H1 (cell line): ENCODE data around the gene PFKFB3. TPM values are rescaled to one million over a fixed set of nuclear protein-coding genes. Genes with fewer than 3 reads are reported as not detected.

ENCODE experiments used
- CTCF ChIA-PET: fragments of 300-600 bp; sonication (Branson Sonifier 250); formaldehyde crosslinking; loops from one replicate; lab custom pipeline; 2021; ENCODE audit not compliant: partially characterized antibody; lab: Charles Lee
- POLR2A ChIA-PET: fragments of 300-600 bp; sonication (Branson Sonifier 250); formaldehyde crosslinking; loops from one replicate; lab custom pipeline; 2021; ENCODE audit warnings: inconsistent platforms; ENCODE audit not compliant: partially characterized antibody; lab: Charles Lee
- DNase-seq, 2 experiments: peaks; one replicate each; pipeline versions ENCODE4 v3.0.0 to v3.0.0-alpha.2; 2010 to 2022; ENCODE audit warnings: low spot score in 2 of 2, low read depth in 1 of 2, mixed read lengths in 1 of 2
- FAIRE-seq: peaks from 2 replicates; lab custom pipeline; 2011; peaks lifted over from hg19 to GRCh38; lab: Jason Lieb, UNC
- H2AFZ ChIP-seq: 2 replicates; pipeline ENCODE4 v1.8.1; 2012; ENCODE audit warnings: low read length, inconsistent platforms
- H2AK5ac ChIP-seq: 2 replicates; pipeline ENCODE4 v1.6.1; 2013; ENCODE audit warnings: low read depth, low read length
- H2BK120ac ChIP-seq: replicated peaks from 2 replicates; pipeline ENCODE3; 2013; ENCODE audit warnings: low read depth, low read length, inconsistent platforms
- H2BK12ac ChIP-seq: 2 replicates; pipeline ENCODE4 v1.6.1; 2013; ENCODE audit warnings: low read depth, low read length
- H2BK15ac ChIP-seq: 2 replicates; pipeline ENCODE4 v1.6.1; 2013; ENCODE audit warnings: low read length
- H2BK20ac ChIP-seq: 2 replicates; pipeline ENCODE4 v1.6.1; 2013; ENCODE audit warnings: low read length
- H2BK5ac ChIP-seq: 2 replicates; pipeline ENCODE4 v1.6.1; 2013; ENCODE audit warnings: low read depth, low read length
- H3K14ac ChIP-seq: 2 replicates; pipeline ENCODE4 v1.6.1; 2013; ENCODE audit warnings: inconsistent platforms; ENCODE audit not compliant: insufficient read length
- H3K18ac ChIP-seq: 2 replicates; pipeline ENCODE4 v1.6.1; 2013; ENCODE audit warnings: low read length; ENCODE audit errors: extremely low read depth
- H3K23ac ChIP-seq: 2 replicates; pipeline ENCODE4 v1.6.1; 2013; ENCODE audit warnings: inconsistent platforms; ENCODE audit not compliant: insufficient read length
- H3K23me2 ChIP-seq: 2 replicates; pipeline ENCODE4 v1.6.1; 2013; ENCODE audit warnings: low read depth, low read length
- H3K27ac ChIP-seq: 2 replicates; pipeline ENCODE4 v1.6.1; 2011; ENCODE audit warnings: low read depth, low read length, inconsistent platforms
- H3K27me3 ChIP-seq, 4 experiments: replicated peaks in 1 of 4; 1 replicate in 1 of 4; 2 replicates in 3 of 4; pipeline versions ENCODE4 v1.6.1 to v1.8.1; 2011 to 2013; ENCODE audit warnings: low read length in 3 of 4, mild to moderate bottlenecking in 3 of 4, inconsistent platforms in 2 of 4, mixed read lengths in 2 of 4, moderate library complexity in 1 of 4; ENCODE audit not compliant: control insufficient read depth in 3 of 4, insufficient read depth in 3 of 4; ENCODE audit errors: extremely low read depth in 1 of 4
- H3K36me3 ChIP-seq, 4 experiments: 2 replicates each; pipeline versions ENCODE4 v1.6.1 to v1.8.1; 2011 to 2013; ENCODE audit warnings: mild to moderate bottlenecking in 4 of 4, low read length in 3 of 4, moderate library complexity in 2 of 4, control low read depth in 1 of 4, inconsistent platforms in 1 of 4; ENCODE audit not compliant: insufficient read depth in 4 of 4, control insufficient read depth in 2 of 4
- H3K4ac ChIP-seq: replicated peaks from 2 replicates; pipeline ENCODE3; 2013; ENCODE audit warnings: low read length, low read depth, mixed read lengths, inconsistent platforms; ENCODE audit not compliant: insufficient read length
- H3K4me1 ChIP-seq, 4 experiments: replicated peaks in 1 of 4; 1 replicate in 1 of 4; 2 replicates in 3 of 4; pipeline versions ENCODE4 v1.6.1 to v1.8.1; 2011 to 2013; ENCODE audit warnings: low read length in 3 of 4, inconsistent platforms in 2 of 4, mixed read lengths in 1 of 4; ENCODE audit not compliant: insufficient read depth in 4 of 4, control insufficient read depth in 3 of 4
- H3K4me2 ChIP-seq, 2 experiments: 2 replicates each; pipeline versions ENCODE4 v1.6.1 to v1.8.1; 2011 to 2013; ENCODE audit warnings: low read depth in 2 of 2, low read length in 2 of 2, control low read depth in 1 of 2, inconsistent platforms in 1 of 2, mild to moderate bottlenecking in 1 of 2; ENCODE audit not compliant: insufficient read depth in 1 of 2
- H3K4me3 ChIP-seq, 4 experiments: fragments of 200-600, 300-600 bp in 1 of 4; sonication (generic), shearing (Covaris generic), sonication (Bioruptor Twin) in 1 of 4; 2 replicates each; pipeline versions ENCODE4 v1.5.1 to v1.8.1; 2011 to 2016; ENCODE audit warnings: low read length in 4 of 4, low read depth in 3 of 4, control low read depth in 2 of 4, inconsistent platforms in 2 of 4, mild to moderate bottlenecking in 2 of 4, mixed read lengths in 1 of 4, moderate library complexity in 1 of 4; ENCODE audit not compliant: insufficient read depth in 2 of 4; ENCODE audit errors: extremely low read depth in 1 of 4
- H3K56ac ChIP-seq: replicated peaks from 2 replicates; pipeline ENCODE3; 2013; ENCODE audit warnings: low read depth, mild to moderate bottlenecking, mixed read lengths, low read length, inconsistent platforms; ENCODE audit not compliant: insufficient read length
- H3K79me1 ChIP-seq: 2 replicates; pipeline ENCODE4 v1.6.1; 2013; ENCODE audit warnings: low read depth, low read length, control low read depth
- H3K79me2 ChIP-seq, 2 experiments: 2 replicates each; pipeline versions ENCODE4 v1.6.1 to v1.8.1; 2012 to 2013; ENCODE audit warnings: low read length in 2 of 2, mild to moderate bottlenecking in 2 of 2, inconsistent platforms in 1 of 2; ENCODE audit not compliant: insufficient read depth in 2 of 2, control insufficient read depth in 1 of 2
- H3K9ac ChIP-seq, 4 experiments: replicated peaks in 1 of 4; 1 replicate in 1 of 4; 2 replicates in 3 of 4; pipeline versions ENCODE4 v1.6.1 to v1.8.1; 2011 to 2013; ENCODE audit warnings: low read depth in 3 of 4, low read length in 3 of 4, control low read depth in 2 of 4, mild to moderate bottlenecking in 2 of 4, moderate library complexity in 2 of 4, inconsistent platforms in 1 of 4; ENCODE audit errors: extremely low read depth in 1 of 4
- H3K9me3 ChIP-seq, 2 experiments: 2 replicates each; pipeline versions ENCODE4 v1.6.1 to v1.8.1; 2012 to 2013; ENCODE audit warnings: mild to moderate bottlenecking in 2 of 2, moderate library complexity in 2 of 2, control low read depth in 1 of 2, inconsistent platforms in 1 of 2, low read depth in 1 of 2, low read length in 1 of 2, mixed read lengths in 1 of 2; ENCODE audit not compliant: insufficient read depth in 2 of 2
- H4K20me1 ChIP-seq, 2 experiments: replicated peaks in 1 of 2; 2 replicates each; pipeline versions ENCODE3 to v1.8.1; 2011 to 2013; ENCODE audit warnings: inconsistent platforms in 2 of 2, low read length in 2 of 2, mild to moderate bottlenecking in 1 of 2; ENCODE audit not compliant: insufficient read depth in 2 of 2, control insufficient read depth in 1 of 2
- H4K5ac ChIP-seq: 2 replicates; pipeline ENCODE4 v1.6.1; 2013; ENCODE audit warnings: low read length, low read depth, mixed read lengths, inconsistent platforms; ENCODE audit not compliant: insufficient read length
- H4K8ac ChIP-seq: 2 replicates; pipeline ENCODE4 v1.8.0; 2013; ENCODE audit warnings: mild to moderate bottlenecking, moderate library complexity, low read length, inconsistent platforms; ENCODE audit not compliant: insufficient read depth; ENCODE audit errors: extremely low read depth
- H4K91ac ChIP-seq: replicated peaks from 2 replicates; pipeline ENCODE3; 2013; ENCODE audit warnings: low read length, mixed read lengths, inconsistent platforms; ENCODE audit not compliant: insufficient read length
- BRCA1 ChIP-seq: IDR thresholded peaks from 2 replicates; pipeline ENCODE4 v1.6.1; 2012; ENCODE audit warnings: low read depth, low read length, improper control_type of control experiment
- CHD2 ChIP-seq: IDR thresholded peaks from 2 replicates; pipeline ENCODE4 v1.6.1; 2012; ENCODE audit warnings: low read length, improper control_type of control experiment
- CREB1 ChIP-seq: IDR thresholded peaks from 2 replicates; pipeline ENCODE4 v1.6.1; 2012; ENCODE audit warnings: inconsistent platforms
- EP300 ChIP-seq, 2 experiments: IDR thresholded peaks; 1 replicate in 1 of 2; 2 replicates in 1 of 2; pipeline ENCODE4 v1.6.1; 2011 to 2012; ENCODE audit warnings: low read depth in 2 of 2, low read length in 2 of 2, mild to moderate bottlenecking in 2 of 2, borderline replicate concordance in 1 of 2, inconsistent platforms in 1 of 2, moderate library complexity in 1 of 2
- GABPA ChIP-seq: IDR thresholded peaks from 2 replicates; pipeline ENCODE4 v1.6.1; 2011; ENCODE audit warnings: mild to moderate bottlenecking, low read length, moderate library complexity, borderline replicate concordance; ENCODE audit not compliant: insufficient read depth
- GTF2F1 ChIP-seq: IDR thresholded peaks from 2 replicates; pipeline ENCODE4 v1.6.1; 2012; ENCODE audit warnings: low read depth, low read length, improper control_type of control experiment, borderline replicate concordance
- NRF1 ChIP-seq: IDR thresholded peaks from 2 replicates; pipeline ENCODE4 v1.6.1; 2011; ENCODE audit warnings: mild to moderate bottlenecking, low read depth, low read length, improper control_type of control experiment
- POLR2AphosphoS5 ChIP-seq: IDR thresholded peaks from 2 replicates; pipeline ENCODE4 v1.6.1; 2011; ENCODE audit warnings: low read depth, low read length
- RAD21 ChIP-seq, 2 experiments: IDR thresholded peaks in 1 of 2; conservative IDR thresholded peaks in 1 of 2; 2 replicates each; pipeline ENCODE4 v1.6.1; 2011; ENCODE audit warnings: low read depth in 2 of 2, low read length in 2 of 2, improper control_type of control experiment in 1 of 2, inconsistent platforms in 1 of 2, mild to moderate bottlenecking in 1 of 2, moderate library complexity in 1 of 2
- SRF ChIP-seq: IDR thresholded peaks from 2 replicates; pipeline ENCODE4 v1.6.1; 2011; ENCODE audit warnings: mild to moderate bottlenecking, low read depth, low read length, moderate library complexity
- TAF7 ChIP-seq: optimal IDR thresholded peaks from 2 replicates; pipeline ENCODE3; 2011; ENCODE audit warnings: low read depth, mild to moderate bottlenecking, inconsistent platforms, low read length, moderate library complexity, borderline replicate concordance
- WGBS, 2 experiments: shearing (Covaris generic) in 1 of 2; methylation state at CpG; one replicate each; pipeline versions ENCODE4 v1.1.6 to v1.1.7; 2013 to 2015; ENCODE audit warnings: low lambda C conversion rate in 2 of 2, mixed read lengths in 2 of 2, inconsistent platforms in 1 of 2, low coverage in 1 of 2, missing lambda C conversion rate in 1 of 2; ENCODE audit not compliant: insufficient replicate concordance in 2 of 2, insufficient coverage in 1 of 2, insufficient read length in 1 of 2; ENCODE audit errors: extremely low coverage in 1 of 2, missing lambda C conversion rate in 1 of 2; 5-methylcytosine and 5-hydroxymethylcytosine counted together
- polyA plus RNA-seq, 7 experiments: library from polyadenylated mRNA; depleted of rRNA in 3 of 7; stranded (reverse) in 5 of 7; unstranded in 2 of 7; fragments of >200 nt in 5 of 7; fragments of 200-250 nt in 2 of 7; gene quantifications; 1 replicate in 5 of 7; 2 replicates in 1 of 7; 4 replicates in 1 of 7; pipeline versions ENCODE4 v1.2.1 to v1.2.3, GENCODE V29; 2011 to 2013; ENCODE audit warnings: missing spikeins in 2 of 7, mixed read lengths in 2 of 7
- total RNA-seq: library from RNA; stranded (reverse); fragmentation: NEBNext Ultra II Directional; extraction: Animal tissue kit (Norgen Biotek cat#: 25700); gene quantifications from 2 replicates; pipeline ENCODE4 v1.2.1, GENCODE V29; 2021
- TF ChIP-seq, protein P1 (sequence below): IDR thresholded peaks from 2 replicates; pipeline ENCODE4 v1.6.1; 2011; ENCODE audit warnings: low read length, improper control_type of control experiment

The PFKFB3 gene
- total and polyA plus RNA-seq, 2 of the 8 experiments (the other 6 are each of a cell fraction or from before 2014, with no cell fraction given), result 15.6 to 32.0 TPM

DNA sequence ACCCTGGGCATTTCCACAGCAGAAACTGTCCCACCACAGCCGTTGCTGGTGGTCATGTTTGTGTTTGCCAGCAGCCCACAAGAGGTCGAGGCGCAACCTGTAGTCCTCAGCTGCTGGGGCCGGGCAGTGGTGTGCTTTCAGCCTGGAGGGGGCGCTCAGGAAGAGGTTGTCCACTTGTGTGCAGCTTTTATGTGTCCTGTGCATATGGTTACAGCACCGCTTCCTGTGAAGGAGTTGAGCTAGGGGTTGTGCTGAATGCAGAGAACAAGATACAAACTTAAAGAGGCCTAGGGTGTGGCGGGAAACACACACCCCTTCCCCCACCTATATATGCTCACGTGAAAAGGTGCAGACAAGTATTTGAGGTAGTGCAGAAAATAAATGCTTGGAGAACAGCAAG lies 29.5 kb upstream of the PFKFB3 start:
- Histone ChIP-seq H3K79me1 (peaks cover 14% of the 10 kb centered on the region), H3K27me3 (no peaks in the 10 kb centered on the region), H3K4me1 (peaks cover 0 to 2% (median 0%) of the 10 kb centered on the region in 4 experiments; a peak in 1 of 7 replicates), H4K20me1 (peaks cover 5 to 20% of the 10 kb centered on the region in 2 experiments), H3K23me2 (no peaks in the 10 kb centered on the region), H3K18ac (no peak overlapping the region), H3K27ac (no peak overlapping the region), H3K9ac (no peak overlapping the region), H2AFZ (no peak overlapping the region), H3K56ac (no peak overlapping the region), H3K4me3 (no peak overlapping the region), H2BK15ac (no peak overlapping the region), H3K4ac (no peak overlapping the region), H3K14ac (no peak overlapping the region), H4K8ac (peak overlapping the region; percentile 53; the same call in 1 of the 2 replicates), H4K5ac (no peak overlapping the region), H2AK5ac (no peak overlapping the region), H3K36me3 (no peaks in the 10 kb centered on the region; a peak in 1 of 8 replicates), H2BK120ac (no peak overlapping the region), H3K23ac (no peak overlapping the region), H2BK20ac (no peak overlapping the region), H3K9me3 (no peaks in the 10 kb centered on the region), H3K4me2 (no peak overlapping the region), H3K79me2 (peaks cover 0 to 21% of the 10 kb centered on the region in 2 experiments; a peak in 2 of 4 replicates), H4K91ac (no peak overlapping the region), H2BK5ac (no peak overlapping the region), H2BK12ac (no peak overlapping the region)
- no peak for FAIRE-seq
- WGBS, 2 experiments, result 68% methylated on average over 8 of the region's 8 CpGs; no CpG with 5 or more reads in 1 of the 2 experiments
- DNase-seq, result peak in 1 of 2 experiments; percentile 71
- POLR2A ChIA-PET, result interaction anchor here (0.6 to 2.1 kb wide), 5 partner anchors 9 to 60 kb away, joined by 3 to 9 read pairs (median 4); partner anchors contain the start of gene PFKFB3
- CTCF ChIA-PET, result interaction anchor here (0.6 to 4.7 kb wide), 23 partner anchors 10 to 505 kb away, joined by 3 to 29 read pairs (median 4); partner anchors contain the start of gene PFKFB3
- no peak for TF ChIP-seq GTF2F1
- TF ChIP-seq POLR2AphosphoS5, result no peak
- TF ChIP-seq EP300 (IDR thresholded peaks at IDR 0.05; ENCODE audit: borderline replicate concordance in 1 of 2, low read depth in 2 of 2, low read length in 2 of 2), result no peak
- TF ChIP-seq, protein P1, sequence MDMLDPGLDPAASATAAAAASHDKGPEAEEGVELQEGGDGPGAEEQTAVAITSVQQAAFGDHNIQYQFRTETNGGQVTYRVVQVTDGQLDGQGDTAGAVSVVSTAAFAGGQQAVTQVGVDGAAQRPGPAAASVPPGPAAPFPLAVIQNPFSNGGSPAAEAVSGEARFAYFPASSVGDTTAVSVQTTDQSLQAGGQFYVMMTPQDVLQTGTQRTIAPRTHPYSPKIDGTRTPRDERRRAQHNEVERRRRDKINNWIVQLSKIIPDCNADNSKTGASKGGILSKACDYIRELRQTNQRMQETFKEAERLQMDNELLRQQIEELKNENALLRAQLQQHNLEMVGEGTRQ, result no peak
- no peak for TF ChIP-seq SRF
- TF ChIP-seq CHD2, result no peak
- TF ChIP-seq CREB1, result no peak
- TF ChIP-seq NRF1, result no peak
- peak; percentile 21 to 43; a peak in 1 of 4 replicates for TF ChIP-seq RAD21 (IDR thresholded peaks at IDR 0.05 in 1 of 2, conservative IDR thresholded peaks at IDR 0.05 in 1 of 2; ENCODE audit: low read depth in 2 of 2, low read length in 2 of 2)
- no peak for TF ChIP-seq TAF7
- TF ChIP-seq BRCA1, result no peak
- TF ChIP-seq GABPA, result peak; percentile 16; the same call in 1 of the 2 replicates
